TTC549 (cell line): ENCODE measurements around the gene FITM2.

Experiments
- FAIRE-seq: peaks from 2 replicates; lab custom pipeline; 2012; peaks lifted over from hg19 to GRCh38; lab: Jason Lieb, UNC

Gene FITM2

DNA sequence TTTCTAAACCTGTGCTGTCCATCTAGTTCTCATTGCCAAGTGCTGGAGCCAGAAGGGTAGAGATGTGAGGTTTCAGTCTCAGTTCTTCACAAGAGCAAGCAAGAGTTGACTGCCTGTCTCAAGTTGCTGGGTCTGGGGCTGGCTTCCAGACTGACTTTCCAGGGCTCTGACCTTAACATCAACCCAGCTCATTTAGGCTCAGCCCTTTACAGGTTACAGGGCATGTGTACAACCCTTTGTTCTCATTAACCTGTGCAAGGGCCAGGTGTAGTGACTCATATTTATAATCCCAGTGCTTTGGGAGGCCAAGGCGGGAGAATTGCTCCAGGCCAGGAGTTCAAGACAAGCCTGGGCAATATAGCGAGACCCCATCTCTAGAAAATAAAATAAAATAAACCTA is 30.6 kb downstream of the FITM2 start:
- no peak for FAIRE-seq

DNA sequence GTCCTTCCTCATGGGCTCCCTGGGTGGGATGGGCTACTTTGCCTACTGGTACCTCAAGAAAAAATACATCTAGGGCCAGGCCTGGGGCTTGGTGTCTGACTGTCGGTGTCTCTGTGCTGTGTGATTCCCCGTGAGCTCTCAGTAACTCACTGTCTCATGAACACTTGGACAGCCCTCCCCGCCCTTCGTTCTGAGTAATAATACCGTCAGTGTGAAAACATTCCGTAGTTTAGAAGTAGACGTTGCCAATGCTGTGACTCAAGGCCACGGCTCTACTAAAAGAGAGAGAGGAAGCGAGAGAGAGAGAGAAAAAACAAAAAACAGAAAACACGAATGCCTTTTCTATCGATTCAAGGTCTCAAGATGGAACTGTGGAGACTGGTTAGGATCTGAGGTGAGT is 31.8 kb downstream of the FITM2 start:
- no peak for FAIRE-seq

DNA sequence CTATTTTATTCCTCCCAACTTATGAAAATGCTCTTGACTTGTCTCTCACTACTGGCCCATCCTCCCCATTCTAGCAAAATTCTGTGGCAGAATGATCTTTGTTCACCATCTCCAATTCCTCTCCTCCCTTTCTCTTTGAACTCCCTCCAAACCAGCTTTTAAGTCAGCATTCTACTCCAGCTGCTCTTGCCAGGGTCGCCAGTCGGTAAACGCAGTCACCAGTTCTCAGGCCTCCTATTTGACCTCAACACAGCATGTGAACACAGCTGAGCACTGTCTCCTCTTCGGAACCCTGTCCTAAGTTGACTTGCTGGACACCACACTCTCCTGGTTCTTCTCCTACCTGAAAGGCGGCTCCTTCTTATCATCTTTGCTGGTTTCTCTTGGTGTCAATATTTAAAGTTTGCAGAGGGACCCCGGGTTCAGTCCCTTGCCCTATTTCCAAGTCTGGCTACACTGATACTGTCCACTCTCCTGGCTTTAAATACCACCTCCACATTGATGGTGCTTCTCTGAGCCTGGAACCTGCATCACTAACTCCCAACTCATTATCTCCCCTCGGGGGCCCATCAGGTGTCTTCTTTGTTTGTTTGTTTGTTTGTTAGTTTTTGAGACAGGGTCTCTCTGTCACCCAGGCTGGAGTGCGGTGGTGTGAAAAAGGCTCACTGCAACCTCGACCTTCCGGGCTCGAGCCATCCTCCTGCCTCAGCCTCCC is 36.5 kb downstream of the FITM2 start:
- no peak for FAIRE-seq

DNA sequence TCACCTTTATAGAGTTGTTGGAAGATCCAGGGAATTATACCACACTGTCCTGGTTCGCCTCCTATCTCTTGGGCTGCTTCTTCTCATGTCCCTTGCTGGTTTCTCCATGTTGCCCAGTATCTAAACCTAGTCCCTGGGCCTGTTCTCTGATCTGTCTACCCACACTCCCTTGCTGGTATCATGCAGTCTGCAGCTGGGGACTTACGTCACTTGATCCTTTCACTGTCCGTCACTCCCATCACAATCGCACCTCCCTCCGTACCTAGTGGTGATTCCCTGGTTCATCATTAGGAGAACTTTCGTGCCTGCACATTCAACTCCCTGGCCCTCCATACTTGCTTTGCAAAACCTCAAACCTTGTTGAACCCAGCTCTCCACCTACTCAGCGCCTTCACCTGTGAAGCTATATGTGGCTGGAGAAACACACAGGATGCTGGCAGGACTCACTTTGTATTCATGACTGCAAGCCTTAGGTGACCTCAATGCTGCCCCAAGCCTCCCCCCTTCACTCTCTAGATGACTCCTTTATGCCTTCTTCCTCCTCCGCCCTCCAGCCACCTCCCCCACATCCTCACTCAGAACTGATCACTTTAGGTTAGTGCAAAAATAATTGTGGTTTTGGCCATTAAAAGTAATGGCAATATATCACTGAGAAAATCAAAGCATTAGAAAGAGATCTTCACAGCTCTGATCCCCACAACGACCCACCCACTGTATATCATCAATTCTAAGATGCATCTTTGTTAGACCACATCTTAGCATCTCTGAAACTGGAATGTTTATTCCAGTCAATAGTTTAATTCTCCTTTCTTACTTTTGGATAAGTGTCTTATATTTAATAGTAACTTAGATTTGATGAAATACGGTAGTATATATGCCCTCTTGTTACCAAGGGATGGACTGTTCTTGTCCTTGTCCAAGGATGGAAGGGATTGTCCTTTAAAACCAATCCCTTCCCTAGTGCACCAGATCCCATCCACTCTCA is 37.5 kb downstream of the FITM2 start:
- FAIRE-seq: no peak

DNA sequence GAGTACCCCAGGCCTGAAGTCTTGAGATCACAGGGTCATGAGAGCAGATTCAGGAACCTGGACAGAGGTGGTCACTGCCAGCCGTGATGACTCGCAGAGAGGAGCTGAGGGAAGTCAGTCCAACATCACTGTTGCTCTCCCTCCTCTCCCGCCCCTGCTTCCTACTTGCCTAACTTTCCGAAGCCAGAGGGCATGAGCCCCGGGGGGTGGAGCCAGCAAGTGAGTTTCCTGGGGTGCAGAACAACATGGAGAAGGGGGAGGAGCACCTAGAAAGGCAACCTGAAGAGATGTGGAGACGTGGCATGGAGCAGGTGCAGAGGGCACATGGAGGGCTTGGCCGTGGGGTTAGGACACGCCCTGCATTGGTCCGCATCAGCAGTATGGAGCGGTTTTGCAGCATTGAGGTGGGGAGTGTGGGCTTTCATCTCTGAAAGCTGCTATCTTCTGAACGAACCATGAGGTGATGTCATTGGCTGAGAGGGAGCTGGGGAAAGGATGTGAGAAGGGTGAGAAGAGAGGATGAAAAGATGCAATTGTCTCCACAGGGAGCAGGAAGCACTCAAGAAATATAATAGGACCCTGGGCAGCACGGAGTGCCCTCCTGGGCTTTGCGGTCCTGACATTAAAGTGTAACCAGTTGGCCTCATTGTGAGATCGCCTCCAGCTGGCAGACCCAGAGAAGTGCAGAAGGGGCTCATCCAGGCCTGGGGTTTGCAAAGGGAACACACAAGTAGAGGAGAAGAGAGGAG is 38.9 kb downstream of the FITM2 start:
- no peak for FAIRE-seq

DNA sequence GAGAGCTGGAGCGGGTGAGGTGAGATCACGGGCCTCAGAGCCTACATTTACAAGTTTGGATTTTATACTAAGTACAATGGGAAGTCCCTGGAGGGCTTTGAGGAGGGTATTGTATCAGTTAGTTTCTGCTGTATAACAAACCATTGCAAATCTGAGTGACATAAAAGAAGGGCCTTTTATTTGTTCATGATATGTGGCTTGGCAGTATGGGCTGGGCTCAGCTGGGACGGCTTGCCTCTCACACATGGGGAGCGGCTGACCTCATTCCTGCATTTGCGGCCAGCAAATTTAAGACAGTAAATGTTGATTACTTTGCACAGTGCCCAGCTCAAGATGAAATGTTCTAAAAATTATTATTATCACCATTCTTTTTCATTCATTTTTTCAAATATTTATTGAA is 42.2 kb downstream of the FITM2 start:
- FAIRE-seq: no peak

DNA sequence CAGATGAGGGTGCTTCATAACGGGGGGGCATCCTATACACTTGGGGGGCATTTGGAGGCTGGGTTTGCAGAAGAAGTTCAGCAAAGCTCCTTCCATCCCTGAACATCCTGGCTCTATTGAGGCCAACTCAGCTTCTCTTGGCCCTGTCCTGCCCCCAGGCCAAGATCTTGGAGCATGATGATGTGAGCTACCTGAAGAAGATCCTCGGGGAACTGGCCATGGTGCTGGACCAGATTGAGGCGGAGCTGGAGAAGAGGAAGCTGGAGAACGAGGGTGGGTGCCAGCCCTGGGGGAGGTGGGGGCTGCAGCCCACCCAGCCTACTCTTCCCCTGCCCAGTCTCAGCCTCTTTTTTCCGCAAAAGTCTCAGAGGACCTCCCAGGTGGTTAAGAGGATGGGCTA is 46.7 kb downstream of the FITM2 start:
- FAIRE-seq: no peak

DNA sequence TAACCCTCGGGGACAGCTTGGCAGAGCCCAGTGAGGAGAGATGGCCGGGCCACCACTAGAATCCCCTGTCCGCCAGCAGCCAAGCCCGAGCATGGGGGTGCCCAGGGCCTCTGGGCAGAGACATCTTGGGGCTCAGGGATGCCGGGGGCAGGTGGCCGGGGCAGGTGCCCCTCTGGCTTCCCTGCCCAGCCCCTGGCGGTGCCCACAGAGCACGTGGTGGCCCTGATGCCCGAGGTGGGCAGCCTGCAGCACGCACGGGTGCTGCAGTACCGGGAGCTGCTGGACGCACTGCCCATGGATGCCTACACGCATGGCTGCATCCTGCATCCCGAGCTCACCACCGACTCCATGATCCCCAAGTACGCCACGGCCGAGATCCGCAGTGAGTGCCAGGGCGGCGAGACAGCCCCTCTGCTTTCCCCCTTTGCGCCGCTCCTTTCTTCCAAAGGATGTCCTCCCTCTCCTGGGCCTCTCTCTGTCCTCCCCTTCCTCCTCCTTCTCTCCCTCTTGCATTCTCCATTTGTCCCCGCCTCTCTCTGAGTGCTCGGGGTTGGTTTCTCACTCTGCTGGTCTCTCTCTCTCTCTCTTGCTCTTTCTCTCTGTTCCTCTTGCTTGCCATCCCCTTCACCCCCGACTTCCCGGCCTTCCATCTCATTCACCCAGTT is 52.6 kb downstream of the FITM2 start:
- FAIRE-seq: no peak

DNA sequence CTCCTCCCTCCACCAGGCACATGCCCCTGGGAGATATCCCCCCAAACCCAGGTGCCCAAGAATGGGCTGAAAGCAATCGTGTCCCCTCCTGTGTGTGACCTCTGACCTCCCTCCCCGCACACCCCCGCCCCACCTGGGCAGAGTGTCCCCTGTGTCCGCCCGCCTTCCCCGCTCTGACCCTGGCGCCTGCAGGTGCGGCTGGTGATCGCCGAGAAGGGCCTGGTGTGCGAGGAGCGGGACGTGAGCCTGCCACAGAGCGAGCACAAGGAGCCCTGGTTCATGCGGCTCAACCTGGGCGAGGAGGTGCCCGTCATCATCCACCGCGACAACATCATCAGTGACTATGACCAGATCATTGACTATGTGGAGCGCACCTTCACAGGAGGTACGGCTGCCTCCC is 54.0 kb downstream of the FITM2 start:
- no peak for FAIRE-seq

DNA sequence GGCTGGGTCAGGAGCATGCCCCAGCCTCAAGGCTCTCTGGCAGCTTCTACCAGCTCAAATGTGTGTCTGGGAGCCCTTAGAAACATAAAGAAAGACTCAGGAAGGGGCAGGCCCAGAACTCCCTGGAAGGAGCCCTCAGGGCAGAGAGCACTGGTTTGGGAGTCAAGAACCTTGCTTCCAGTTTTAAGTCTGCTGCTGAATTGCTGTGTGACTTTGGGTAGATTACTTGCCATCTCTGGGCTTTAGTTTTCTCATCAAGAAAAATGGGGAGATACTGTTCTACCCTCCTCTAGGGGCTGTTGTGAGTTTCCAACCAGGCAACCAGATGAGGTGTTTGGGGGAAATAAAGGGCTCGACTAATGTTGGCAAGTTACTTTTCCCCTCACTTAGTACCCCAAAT is 55.1 kb downstream of the FITM2 start:
- FAIRE-seq: no peak

DNA sequence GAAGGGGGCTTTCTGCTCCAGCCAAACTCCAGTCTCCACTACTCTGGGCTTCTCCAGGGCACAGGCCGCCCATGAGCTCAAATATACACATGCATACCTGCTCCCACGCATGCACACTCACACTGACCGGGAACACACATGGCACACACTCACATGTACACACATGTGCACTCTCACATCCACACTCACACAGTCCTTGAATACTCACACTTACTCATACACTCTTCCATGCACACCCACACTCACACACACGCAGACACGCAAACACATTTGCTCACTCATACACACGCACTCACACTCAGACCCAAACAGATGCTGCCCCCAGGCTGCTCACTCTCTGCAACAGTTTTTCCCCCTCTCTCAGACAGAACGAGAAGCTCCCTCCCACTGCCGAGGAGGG is 56.9 kb downstream of the FITM2 start:
- FAIRE-seq: no peak

DNA sequence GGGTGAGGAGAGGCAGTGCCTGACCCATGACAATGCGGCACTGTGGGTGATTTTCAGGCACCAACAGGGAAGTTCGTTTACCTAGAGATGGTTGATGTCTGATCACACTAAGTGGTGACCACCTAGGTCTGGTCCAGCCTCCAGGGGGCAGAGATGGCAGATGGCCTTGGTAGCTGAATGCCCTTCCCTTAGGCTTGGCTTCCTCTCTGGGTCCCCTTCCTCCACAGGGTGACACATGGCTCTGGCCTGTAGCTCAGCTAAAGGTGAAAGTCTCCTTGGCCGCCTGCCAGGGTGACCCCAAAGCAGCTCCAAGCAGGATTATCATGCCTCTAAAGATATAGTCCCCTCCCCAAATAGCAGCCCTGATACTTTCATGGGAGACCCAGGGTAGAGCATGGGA is 57.5 kb downstream of the FITM2 start:
- FAIRE-seq: no peak
